Tibial nerve (tissue), 4 donors: ENCODE data around the gene ABCB11. TPM values are rescaled to one million over a fixed set of nuclear protein-coding genes. Genes with fewer than 3 reads are reported as not detected.

Experiments used
- DNase-seq, 2 donors: peaks; one replicate each; pipeline ENCODE4 v3.0.0-alpha.2; 2019; ENCODE audit warnings: low spot score in 2 of 2
- H3K27ac ChIP-seq, 4 donors: fragments of 200-600 bp; sonication (generic) in 3 of 4; one replicate each; pipeline ENCODE4 v1.5.1; 2017 to 2019; ENCODE audit warnings: mild to moderate bottlenecking in 1 of 4
- H3K27me3 ChIP-seq, 2 donors: fragments of 200-600 bp; sonication (generic) in 1 of 2; one replicate each; pipeline versions ENCODE4 v1.5.1 to v1.6.0; 2017 to 2019
- H3K36me3 ChIP-seq, 3 donors: fragments of 200-600 bp; sonication (generic); one replicate each; pipeline ENCODE4 v1.5.1; 2018 to 2019
- H3K4me1 ChIP-seq, 4 donors: fragments of 200-600 bp; sonication (generic) in 3 of 4; one replicate each; pipeline ENCODE4 v1.5.1; 2017 to 2019
- H3K4me3 ChIP-seq, 4 donors: fragments of 200-600 bp; sonication (generic) in 3 of 4; one replicate each; pipeline ENCODE4 v1.5.1; 2017 to 2019; ENCODE audit warnings: mild to moderate bottlenecking in 1 of 4, moderate library complexity in 1 of 4
- H3K9me3 ChIP-seq, 4 donors: fragments of 200-600 bp; sonication (generic) in 3 of 4; one replicate each; pipeline ENCODE4 v1.5.1; 2017 to 2019
- EP300 ChIP-seq, 2 donors: sonication (generic); formaldehyde crosslinking; IDR thresholded peaks; one replicate each; pipeline ENCODE4 v1.6.1; 2017; ENCODE audit warnings: antibody characterized with exemption in 2 of 2, mild to moderate bottlenecking in 1 of 2
- POLR2A ChIP-seq, 2 donors: fragments of 450-650 bp; IDR thresholded peaks; one replicate each; pipeline ENCODE4 v1.6.1; 2017; ENCODE audit warnings: antibody characterized with exemption in 2 of 2, mild to moderate bottlenecking in 2 of 2, moderate library complexity in 2 of 2
- WGBS, 2 donors: methylation state at CpG; one replicate each; pipeline ENCODE4 v1.1.5; 2018; 5-methylcytosine and 5-hydroxymethylcytosine counted together
- total RNA-seq, 4 donors: library from RNA; depleted of rRNA; stranded (reverse); fragments of >200 nt; gene quantifications; one replicate each; pipeline ENCODE4 v1.1.0, GENCODE V29; 2016
- TF ChIP-seq, protein P1 (sequence below), 5 experiments: fragments of 200-600 bp in 3 of 5; fragments of 450-650 bp in 2 of 5; sonication (generic) in 3 of 5; IDR thresholded peaks; one replicate each; pipeline ENCODE4 v1.5.1; 2016 to 2019; ENCODE audit warnings: antibody characterized with exemption in 5 of 5, mild to moderate bottlenecking in 3 of 5, moderate library complexity in 2 of 5

The ABCB11 gene
- total RNA-seq, 4 donors from 2014 or later, result 0.30 to 0.63 (median 0.39) TPM; not detected in 1

GRCh38 chr2:168904358-168904757 lies 126.8 kb downstream of the ABCB11 start:
- no peak overlapping the region for H3K27ac ChIP-seq
- 94 to 96% methylated on average over 3 of the region's 3 CpGs for WGBS, 2 donors

GRCh38 chr2:168903888-168904287 lies 127.2 kb downstream of the ABCB11 start:
- Histone ChIP-seq H3K36me3 (no peaks in the 10 kb centered on the region), H3K4me1 (no peaks in the 10 kb centered on the region), H3K27ac (no peak overlapping the region), H3K4me3 (no peak overlapping the region), H3K27me3 (no peaks in the 10 kb centered on the region), H3K9me3 (no peaks in the 10 kb centered on the region)
- WGBS, 2 donors, result 93 to 98% methylated on average over 2 of the region's 2 CpGs
- DNase-seq, result no peak
- TF ChIP-seq POLR2A (IDR thresholded peaks at IDR 0.05) (no peak), EP300 (IDR thresholded peaks at IDR 0.05) (no peak)
- TF ChIP-seq, protein P1, sequence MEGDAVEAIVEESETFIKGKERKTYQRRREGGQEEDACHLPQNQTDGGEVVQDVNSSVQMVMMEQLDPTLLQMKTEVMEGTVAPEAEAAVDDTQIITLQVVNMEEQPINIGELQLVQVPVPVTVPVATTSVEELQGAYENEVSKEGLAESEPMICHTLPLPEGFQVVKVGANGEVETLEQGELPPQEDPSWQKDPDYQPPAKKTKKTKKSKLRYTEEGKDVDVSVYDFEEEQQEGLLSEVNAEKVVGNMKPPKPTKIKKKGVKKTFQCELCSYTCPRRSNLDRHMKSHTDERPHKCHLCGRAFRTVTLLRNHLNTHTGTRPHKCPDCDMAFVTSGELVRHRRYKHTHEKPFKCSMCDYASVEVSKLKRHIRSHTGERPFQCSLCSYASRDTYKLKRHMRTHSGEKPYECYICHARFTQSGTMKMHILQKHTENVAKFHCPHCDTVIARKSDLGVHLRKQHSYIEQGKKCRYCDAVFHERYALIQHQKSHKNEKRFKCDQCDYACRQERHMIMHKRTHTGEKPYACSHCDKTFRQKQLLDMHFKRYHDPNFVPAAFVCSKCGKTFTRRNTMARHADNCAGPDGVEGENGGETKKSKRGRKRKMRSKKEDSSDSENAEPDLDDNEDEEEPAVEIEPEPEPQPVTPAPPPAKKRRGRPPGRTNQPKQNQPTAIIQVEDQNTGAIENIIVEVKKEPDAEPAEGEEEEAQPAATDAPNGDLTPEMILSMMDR (IDR thresholded peaks at IDR 0.05), result no peak

More at GRCh38 chr2:168904358-168904757, 126.8 kb downstream of the ABCB11 start:
- DNase-seq, result no peak
- TF ChIP-seq POLR2A (IDR thresholded peaks at IDR 0.05), result no peak
- TF ChIP-seq, protein P1 (IDR thresholded peaks at IDR 0.05), result no peak
- TF ChIP-seq EP300 (IDR thresholded peaks at IDR 0.05), result no peak
- Histone ChIP-seq H3K4me1 (no peaks in the 10 kb centered on the region), H3K9me3 (no peaks in the 10 kb centered on the region), H3K27me3 (no peaks in the 10 kb centered on the region), H3K4me3 (no peak overlapping the region), H3K36me3 (no peaks in the 10 kb centered on the region)

- H3K4me1 ChIP-seq, result no peaks in the 10 kb centered on the region
- H3K27me3 ChIP-seq, result no peaks in the 10 kb centered on the region
- no peak for TF ChIP-seq POLR2A (IDR thresholded peaks at IDR 0.05)
- TF ChIP-seq EP300 (IDR thresholded peaks at IDR 0.05), result no peak
- TF ChIP-seq, protein P1 (IDR thresholded peaks at IDR 0.05), result no peak
- H3K36me3 ChIP-seq, result no peaks in the 10 kb centered on the region
- WGBS, 2 donors, result 53 to 64% methylated on average over 5 of the region's 5 CpGs
- H3K27ac ChIP-seq, result no peak within 1 kb of the TSS
- no peaks in the 10 kb centered on the region for H3K9me3 ChIP-seq
- no peak within 1 kb of the TSS for H3K4me3 ChIP-seq
- no peak for DNase-seq
Observed at GRCh38 chr2:168901003-168901402, 130.1 kb downstream of the ABCB11 start, which contains the start of gene G6PC2. Gene G6PC2 (plus strand): TSS chr2:168901291. CDS start chr2:168901332, 41 bp downstream.

DNA sequence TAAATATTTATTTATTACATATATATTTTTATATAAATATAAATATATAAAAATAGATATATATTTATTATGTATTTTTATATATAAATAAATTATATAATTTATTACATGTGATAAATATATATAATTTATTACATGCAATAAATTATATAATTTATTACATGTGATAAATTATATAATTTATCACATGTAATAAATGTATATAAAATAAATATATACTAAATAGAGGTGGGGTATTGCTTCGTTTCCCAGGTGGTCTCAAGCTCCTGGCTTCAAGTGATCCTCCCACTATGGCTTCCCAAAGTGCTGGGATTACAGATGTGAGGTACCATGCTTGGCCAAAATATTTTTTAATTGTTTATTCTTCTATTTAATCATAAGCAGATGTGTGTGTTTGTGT lies 133.7 kb downstream of the ABCB11 start:
- TF ChIP-seq, protein P1 (IDR thresholded peaks at IDR 0.05), result no peak
- TF ChIP-seq POLR2A (IDR thresholded peaks at IDR 0.05), result no peak
- TF ChIP-seq EP300 (IDR thresholded peaks at IDR 0.05), result no peak
- Histone ChIP-seq H3K4me3 (no peak overlapping the region), H3K4me1 (no peaks in the 10 kb centered on the region), H3K9me3 (no peaks in the 10 kb centered on the region), H3K27me3 (no peaks in the 10 kb centered on the region), H3K36me3 (no peaks in the 10 kb centered on the region), H3K27ac (no peak overlapping the region)
- no peak for DNase-seq
- 81 to 82% methylated on average over 1 of the region's 1 CpG for WGBS, 2 donors

DNA sequence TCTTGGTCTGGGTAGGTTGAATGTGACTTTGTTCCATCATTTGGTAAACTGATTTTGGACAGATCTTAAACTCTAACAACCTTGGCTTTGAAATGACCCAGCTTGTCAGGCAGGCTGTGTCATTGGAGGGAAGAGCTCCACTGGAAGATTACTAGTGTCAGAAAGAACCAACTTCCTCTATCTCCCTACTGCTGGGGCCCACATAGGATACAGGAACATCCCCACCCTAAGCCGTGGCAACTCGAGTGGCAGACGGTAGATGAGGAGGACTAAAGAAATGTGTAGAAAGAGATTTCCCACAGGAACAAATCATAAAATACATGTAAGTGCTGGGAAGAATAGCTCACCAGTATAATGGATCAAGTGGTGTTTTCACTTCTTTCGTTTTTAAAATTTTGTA lies 134.3 kb downstream of the ABCB11 start:
- 61 to 63% methylated on average over 4 of the region's 4 CpGs for WGBS, 2 donors
- H3K27ac ChIP-seq, result no peak overlapping the region
- no peak overlapping the region for H3K4me3 ChIP-seq
- no peak for DNase-seq
- H3K27me3 ChIP-seq, result no peaks in the 10 kb centered on the region
- no peaks in the 10 kb centered on the region for H3K4me1 ChIP-seq
- TF ChIP-seq POLR2A (IDR thresholded peaks at IDR 0.05), result no peak
- TF ChIP-seq, protein P1 (IDR thresholded peaks at IDR 0.05), result no peak
- no peak for TF ChIP-seq EP300 (IDR thresholded peaks at IDR 0.05)
- no peaks in the 10 kb centered on the region for H3K36me3 ChIP-seq
- H3K9me3 ChIP-seq, result no peaks in the 10 kb centered on the region
